Right lobe of liver (tissue), 4 donors: ENCODE data around the gene TNNC1.

Source experiments
- POLR2A ChIP-seq: fragments of 450-650 bp; IDR thresholded peaks from one replicate; pipeline ENCODE4 v1.6.1; 2017; ENCODE audit warnings: antibody characterized with exemption, mild to moderate bottlenecking
- TF ChIP-seq, protein P1 (sequence below), 4 donors: fragments of 200-600 bp in 3 of 4; fragments of 450-650 bp in 1 of 4; IDR thresholded peaks; one replicate each; pipeline versions ENCODE4 v1.5.1 to v1.8.0; 2016 to 2022; ENCODE audit warnings: antibody characterized with exemption in 4 of 4, mild to moderate bottlenecking in 2 of 4
- donor health status: DM: no; HTN: no; CAD: no.
- donor health status: DM: no; HTN: no; CAD: no.
- donor health status: DM: no; HTN: yes; CAD: no.

DNA sequence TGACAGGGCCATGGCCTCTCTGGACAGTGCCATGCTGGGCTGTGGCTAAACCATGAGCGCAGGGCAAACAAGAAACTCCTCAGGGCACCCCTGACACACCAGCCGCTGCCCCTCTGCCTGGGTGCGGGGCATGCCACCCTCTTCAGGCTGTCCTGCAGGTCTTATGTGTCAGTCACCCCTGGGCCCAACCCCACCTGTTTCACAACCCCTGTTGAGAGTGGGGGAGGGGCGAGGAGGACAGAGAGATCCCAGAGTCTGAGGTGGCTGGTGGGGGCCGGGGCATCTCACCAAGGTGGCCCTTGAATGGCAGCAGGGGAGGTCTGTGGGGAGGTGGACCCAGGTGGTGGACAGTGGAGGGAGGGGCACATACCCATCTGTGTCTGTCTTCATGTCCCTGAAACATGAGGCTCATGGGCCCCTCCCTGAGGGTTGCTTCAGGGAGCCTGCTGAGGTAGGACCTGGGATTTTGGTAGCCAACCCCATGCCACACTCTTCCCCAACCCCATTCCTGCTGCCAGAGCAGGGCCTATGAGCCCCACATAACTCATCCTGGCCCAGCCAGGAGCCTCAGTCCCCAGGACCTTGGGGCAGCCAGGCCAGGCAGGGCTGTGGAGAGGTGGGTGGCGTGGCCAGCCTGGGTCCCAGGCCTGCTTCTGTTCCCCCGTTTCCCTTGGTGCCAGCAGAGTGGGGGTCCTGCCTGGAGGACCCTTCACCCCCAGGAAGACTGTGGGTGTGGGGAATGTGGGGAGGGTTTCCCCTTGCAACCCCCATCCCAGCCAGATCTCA is 39.6 kb upstream of the TNNC1 start:
- TF ChIP-seq, protein P1, sequence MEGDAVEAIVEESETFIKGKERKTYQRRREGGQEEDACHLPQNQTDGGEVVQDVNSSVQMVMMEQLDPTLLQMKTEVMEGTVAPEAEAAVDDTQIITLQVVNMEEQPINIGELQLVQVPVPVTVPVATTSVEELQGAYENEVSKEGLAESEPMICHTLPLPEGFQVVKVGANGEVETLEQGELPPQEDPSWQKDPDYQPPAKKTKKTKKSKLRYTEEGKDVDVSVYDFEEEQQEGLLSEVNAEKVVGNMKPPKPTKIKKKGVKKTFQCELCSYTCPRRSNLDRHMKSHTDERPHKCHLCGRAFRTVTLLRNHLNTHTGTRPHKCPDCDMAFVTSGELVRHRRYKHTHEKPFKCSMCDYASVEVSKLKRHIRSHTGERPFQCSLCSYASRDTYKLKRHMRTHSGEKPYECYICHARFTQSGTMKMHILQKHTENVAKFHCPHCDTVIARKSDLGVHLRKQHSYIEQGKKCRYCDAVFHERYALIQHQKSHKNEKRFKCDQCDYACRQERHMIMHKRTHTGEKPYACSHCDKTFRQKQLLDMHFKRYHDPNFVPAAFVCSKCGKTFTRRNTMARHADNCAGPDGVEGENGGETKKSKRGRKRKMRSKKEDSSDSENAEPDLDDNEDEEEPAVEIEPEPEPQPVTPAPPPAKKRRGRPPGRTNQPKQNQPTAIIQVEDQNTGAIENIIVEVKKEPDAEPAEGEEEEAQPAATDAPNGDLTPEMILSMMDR (IDR thresholded peaks at IDR 0.05) = no peak
- no peak for TF ChIP-seq POLR2A
